OCI-M2 (cell line): Measurements from ENCODE around the gene HECTD4.
"Not testable (repeated sequence)": the region's sequence is repeated elsewhere in the genome, so short reads cannot be mapped to it uniquely, and the experiment has no call there.

Experiments
- DNase-seq: peaks from one replicate; lab custom pipeline; 2025; ENCODE audit not compliant: unreplicated experiment; lab: John Stamatoyannopoulos, UW

HECTD4 gene

DNA sequence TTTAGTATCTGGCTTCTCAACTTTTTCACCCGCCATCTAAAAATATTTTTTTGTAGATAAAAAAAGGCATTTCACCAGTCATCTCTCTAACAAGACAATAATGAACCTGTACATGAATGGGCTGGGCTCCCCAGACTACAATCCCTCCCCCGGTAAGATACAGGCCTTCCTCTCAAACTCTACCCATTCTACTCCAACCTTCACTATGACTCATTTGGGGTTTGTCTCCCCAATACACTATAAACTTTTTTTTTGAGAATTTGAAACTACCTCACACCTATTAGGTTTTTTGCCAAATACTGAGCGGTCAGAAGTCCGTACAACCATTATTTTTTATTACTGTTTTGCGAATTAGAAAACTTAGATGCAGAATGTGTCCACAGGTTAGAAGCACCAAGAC, 26.4 kb upstream of the HECTD4 start:
- no peak for DNase-seq

- not testable (repeated sequence) for DNase-seq
Measured at GRCh38 chr12:112407683-112408082, 25.5 kb upstream of the HECTD4 start.

DNA sequence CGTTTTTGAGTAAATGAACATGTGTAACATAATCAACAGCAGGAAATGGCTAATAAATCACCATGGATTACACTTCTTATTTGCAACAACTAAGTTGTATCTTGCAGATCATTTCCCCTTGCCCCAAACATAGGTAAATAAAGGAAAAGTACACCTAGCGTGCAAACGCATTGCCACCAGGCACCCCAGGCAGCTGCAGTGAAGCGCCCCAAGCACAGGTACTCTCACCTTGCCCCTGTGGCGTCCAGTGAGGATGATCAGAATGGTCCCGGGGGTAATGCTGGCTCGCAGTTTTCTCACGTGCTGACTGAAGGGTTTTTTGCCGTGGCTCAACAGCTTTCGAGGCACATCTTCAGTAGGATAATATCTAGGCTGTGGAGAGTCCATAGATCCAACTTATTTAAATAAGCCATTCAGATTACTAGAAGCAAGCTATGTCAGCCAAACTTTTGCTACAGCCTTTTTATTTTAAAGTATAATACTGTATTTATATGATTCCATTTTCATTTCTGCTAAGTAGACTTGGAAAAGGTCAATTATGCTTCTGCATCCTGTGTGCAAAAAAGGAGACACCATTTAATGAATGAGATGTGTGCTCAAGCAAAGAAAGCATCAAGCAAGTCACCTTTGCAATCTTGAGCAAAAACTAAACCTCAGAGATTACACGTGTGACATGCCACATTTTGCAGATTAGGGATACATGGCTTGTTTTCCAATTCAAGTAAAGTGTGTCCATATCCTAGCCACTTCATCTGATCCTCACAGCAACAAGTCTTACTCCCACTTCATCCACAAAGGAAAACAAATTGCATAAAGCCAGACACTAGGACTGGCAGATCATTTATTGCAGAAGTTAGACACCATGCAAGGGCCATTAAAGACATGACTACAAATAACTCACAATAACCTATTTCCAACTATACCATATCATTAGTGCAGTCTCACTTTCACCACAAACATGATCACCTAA, 24.6 kb upstream of the HECTD4 start:
- DNase-seq: no peak

DNA sequence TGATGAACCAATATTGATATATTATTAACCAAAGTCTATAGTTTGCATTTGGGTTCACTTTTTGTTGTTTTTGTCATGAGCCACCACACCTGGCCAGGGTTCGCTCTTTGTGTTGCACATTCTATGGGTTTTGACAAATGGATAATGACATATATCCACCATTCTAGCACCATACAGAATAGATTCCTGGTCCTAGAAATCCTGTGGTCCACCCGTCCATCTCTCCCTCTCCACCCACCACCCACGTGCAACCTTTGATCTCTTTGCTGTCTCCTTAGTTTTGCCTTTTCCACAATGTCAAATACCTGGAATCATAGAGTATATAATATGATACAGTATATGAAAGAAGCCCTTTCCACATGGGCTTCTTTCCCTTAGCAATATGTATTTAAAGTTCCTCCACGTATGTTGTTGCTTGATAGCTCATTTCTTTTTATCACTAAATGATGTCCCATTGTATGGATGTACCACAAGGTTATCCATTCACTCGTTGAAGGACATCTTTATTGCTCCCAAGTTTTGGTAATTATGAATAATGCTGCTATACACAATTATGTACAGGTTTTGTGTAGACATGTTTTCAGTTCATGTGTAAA, 19.8 kb upstream of the HECTD4 start:
- no peak for DNase-seq

DNA sequence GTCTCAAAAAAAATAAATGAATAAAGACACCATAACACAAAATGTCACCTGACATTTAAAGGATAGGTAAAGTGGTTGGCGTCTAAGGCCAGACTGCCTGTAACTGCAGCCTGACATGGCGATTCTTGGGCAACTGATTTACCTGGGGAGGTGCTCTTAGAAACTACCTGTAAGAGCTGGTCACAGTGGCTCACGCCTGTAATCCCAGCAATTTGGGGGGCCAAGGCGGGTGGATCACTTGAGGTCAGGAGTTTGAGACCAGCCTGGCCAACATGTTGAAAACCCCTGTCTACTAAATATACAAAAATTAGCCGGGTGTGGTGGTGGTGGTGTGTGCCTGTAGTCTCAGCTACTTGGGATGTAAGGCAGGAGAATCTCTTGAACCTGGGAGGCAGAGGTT, 18.8 kb upstream of the HECTD4 start:
- DNase-seq: no peak

GRCh38 chr12:112393328-112393727, 11.1 kb upstream of the HECTD4 start:
- DNase-seq: no peak

GRCh38 chr12:112389922-112390654, 7.9 kb upstream of the HECTD4 start:
- DNase-seq: not testable (repeated sequence)

DNA sequence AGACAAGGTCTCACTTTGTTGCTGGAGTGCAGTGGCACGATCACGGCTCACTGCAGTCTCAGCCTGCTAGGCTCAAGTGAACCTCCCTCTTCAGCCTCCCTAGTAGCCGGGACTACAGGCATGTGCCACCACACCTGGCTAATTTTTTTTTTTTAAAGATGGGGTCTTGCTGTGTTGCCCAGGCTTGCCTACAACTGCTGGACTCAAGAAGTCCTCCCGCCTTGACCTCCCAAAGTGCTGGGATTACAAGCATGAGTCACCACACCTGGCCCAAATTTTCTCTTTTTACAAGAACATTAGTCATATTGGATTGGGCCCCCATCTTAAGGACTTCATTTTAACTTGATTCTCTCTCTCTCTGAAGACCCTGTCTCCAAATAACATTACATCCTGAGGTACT, 7.0 kb upstream of the HECTD4 start:
- DNase-seq: no peak

DNA sequence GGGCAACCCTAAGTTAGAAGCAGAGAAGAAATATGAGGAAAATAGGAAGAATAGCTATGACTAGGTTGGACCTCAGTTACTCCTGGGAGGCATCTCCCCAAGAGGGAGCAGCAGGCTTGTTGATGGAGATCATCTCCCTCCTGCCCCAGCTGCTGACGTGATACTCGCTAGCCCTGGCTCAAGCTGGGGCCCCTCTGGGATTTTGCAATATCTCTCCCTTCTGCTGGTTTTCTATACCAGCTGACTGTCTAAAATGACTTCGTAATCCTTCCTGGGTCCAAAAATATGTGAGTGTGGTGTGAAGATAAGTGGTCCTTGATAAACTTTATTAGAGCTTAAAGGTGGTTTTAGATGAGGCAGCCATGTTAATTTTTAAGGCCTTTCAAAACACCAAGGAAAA, 4.5 kb upstream of the HECTD4 start:
- DNase-seq: no peak

- DNase-seq: no peak
Measured at GRCh38 chr12:112382866-112383265, 635 bp upstream of the HECTD4 start.

DNA sequence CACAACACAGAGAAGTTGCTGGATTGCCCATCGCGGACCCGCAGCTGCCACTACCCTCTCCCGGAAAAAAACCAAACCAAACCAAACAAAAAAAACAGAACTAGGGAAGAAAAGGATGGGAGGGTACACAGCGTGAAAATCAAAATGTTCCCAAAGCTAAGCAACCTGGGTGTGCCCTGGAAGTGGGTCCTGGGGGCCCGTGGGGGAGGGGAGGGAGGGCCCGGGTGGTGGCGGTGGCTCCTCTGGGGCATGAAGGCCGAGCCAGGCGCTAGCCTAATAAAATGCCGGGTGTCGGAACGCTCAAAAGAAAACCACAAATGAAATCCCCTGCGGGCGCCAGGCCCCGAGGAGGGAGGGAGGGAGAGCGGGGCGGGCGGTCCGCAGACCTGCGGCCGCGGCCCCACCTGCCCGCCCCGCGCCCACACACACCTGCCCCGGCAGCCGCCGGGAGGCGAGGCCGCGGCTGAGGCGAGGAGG, 787 bp downstream of the HECTD4 start:
- DNase-seq: no peak

DNA sequence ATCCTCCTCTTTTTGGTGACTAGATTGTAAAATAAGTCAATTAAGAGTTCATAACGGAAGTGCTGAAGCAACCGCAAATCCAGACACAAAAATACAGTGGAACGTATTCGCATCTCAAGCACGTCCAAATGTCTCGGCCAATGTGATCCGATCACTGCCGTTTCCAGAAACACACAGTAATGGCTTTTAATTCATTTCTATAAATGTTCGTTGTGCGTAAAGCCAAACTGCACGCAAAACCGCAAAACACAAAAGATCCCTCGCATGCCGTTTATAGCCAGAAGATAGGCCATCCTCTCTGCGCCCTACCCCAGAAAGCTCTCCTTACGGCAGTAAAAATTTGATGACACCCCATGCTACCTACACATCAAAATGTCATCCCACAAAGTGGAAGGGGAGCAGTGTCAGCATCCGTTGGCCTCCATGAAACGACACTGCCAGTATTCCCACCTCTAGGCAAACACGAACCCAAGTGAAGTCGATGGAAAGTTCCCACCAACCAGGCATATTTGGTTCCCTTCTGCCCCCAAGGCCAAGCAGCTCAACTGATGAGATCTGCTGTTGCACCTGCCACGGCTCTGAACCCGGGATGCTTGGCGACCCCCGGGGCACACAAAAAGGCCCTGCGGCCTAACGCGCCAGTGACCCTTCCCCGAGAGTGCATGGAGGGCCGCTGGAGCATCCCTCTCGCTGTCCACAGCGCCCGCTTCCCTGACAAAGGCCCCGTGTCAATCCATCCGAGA, 1.4 kb downstream of the HECTD4 start:
- no peak for DNase-seq

- DNase-seq: no peak
Measured at GRCh38 chr12:112375105-112375504, 7.1 kb downstream of the HECTD4 start.

GRCh38 chr12:112374166-112374740, 8.0 kb downstream of the HECTD4 start:
- DNase-seq: no peak

- no peak for DNase-seq
Measured at GRCh38 chr12:112370868-112371510, 11.2 kb downstream of the HECTD4 start.

DNA sequence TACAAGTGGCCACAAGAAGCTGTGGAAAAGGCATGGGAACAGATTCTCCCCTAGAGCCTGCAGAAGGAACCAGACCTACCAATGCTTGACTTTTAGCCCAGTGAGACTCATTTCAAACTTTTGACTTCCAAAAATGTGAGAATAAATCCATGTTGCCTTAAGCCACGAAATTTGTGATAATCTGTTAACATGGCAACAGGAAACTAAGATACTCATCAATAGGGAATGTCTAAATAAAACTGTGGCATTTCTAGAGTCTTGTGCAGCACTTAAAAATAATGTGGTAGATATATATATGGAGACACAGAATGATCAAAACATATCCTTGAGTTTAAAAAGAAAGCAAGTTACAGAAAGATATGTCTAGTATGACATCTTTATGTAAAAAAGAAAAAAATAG, 12.0 kb downstream of the HECTD4 start:
- no peak for DNase-seq

DNA sequence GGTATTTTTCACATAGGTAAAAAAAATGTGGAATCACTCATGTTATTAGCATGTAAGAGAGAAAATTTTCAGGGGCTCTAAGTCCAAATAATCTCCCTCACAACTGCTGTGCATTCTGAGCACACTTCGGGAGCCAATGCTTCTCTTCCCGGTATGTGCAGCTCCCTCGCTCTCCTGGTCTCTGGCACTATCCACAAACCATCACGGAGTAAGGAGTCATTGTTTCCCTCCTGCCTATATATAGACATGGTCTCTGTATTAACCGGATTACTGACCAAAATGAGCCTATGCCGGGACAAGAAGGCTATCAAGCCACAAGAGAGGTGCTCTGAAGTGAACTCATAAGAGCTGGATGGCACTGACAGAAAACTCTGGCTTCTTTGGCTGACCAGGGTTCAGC, 13.4 kb downstream of the HECTD4 start:
- DNase-seq: no peak

DNA sequence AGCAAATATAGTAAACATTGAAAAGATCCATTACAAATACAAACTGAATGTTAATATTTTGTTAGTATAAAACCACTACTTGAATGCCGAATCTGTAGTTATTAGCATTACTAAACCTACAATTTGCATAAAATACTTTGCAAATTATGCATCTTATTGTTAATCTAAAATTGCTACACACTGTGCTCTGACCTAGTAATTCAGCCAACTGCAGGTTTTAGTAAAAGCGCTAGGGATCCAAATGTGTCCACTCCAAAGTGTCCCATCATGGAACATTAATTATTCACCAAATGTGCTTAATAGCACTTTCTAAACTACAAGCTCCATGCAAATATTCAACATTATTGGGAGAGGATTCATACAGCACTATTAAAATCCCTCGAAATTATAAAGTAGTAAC, 14.3 kb downstream of the HECTD4 start:
- no peak for DNase-seq

GRCh38 chr12:112362310-112362709, 19.9 kb downstream of the HECTD4 start:
- DNase-seq: no peak

- no peak for DNase-seq
Measured at GRCh38 chr12:112361271-112361670, 21.0 kb downstream of the HECTD4 start.
